A549 (cell line): ENCODE results near the gene REC114. TPM values are rescaled to one million over a fixed set of nuclear protein-coding genes. Genes with fewer than 3 reads are reported as not detected.

Experiments
- ATAC-seq, 2 experiments: fragments of 200-7000 bp in 1 of 2; fragments of >200 bp in 1 of 2; cut with Nextera tagmentation in 1 of 2; cut with Tn5 transposase in 1 of 2; 3 replicates each; pipeline versions ENCODE4 v1.8.0 to v1.9.1; 2018 to 2020; ENCODE audit warnings: mild to moderate bottlenecking in 1 of 2, moderate library complexity in 1 of 2
- CTCF ChIA-PET: fragments of 300-600 bp; sonication (Branson Sonifier 250); formaldehyde crosslinking; extraction: SDS; loops from one replicate; lab custom pipeline; 2021; ENCODE audit warnings: antibody characterized with exemption, inconsistent platforms; lab: Yijun Ruan, JAX
- POLR2A ChIA-PET: fragments of 350-600 bp; formaldehyde crosslinking; extraction: SDS; loops from one replicate; lab custom pipeline; 2021; ENCODE audit warnings: antibody characterized with exemption, inconsistent platforms; lab: Yijun Ruan, JAX
- DNase-seq, 2 experiments: peaks; one replicate each; pipeline versions ENCODE4 v3.0.0 to v3.0.0-alpha.2; 2011 to 2016; ENCODE audit warnings: low read depth in 1 of 2, low spot score in 1 of 2
- FAIRE-seq: peaks from 2 replicates; lab custom pipeline; 2011; peaks lifted over from hg19 to GRCh38; lab: Jason Lieb, UNC
- H3K27ac ChIP-seq, 2 experiments: fragments of >200 bp; sonication (Bioruptor Twin); formaldehyde crosslinking; 3 replicates each; pipeline ENCODE4 v1.5.1; 2016 to 2017
- H3K4me1 ChIP-seq: fragments of >200 bp; sonication (Bioruptor Twin); formaldehyde crosslinking; 3 replicates; pipeline ENCODE4 v1.6.1; 2016
- H3K4me2 ChIP-seq: fragments of >200 bp; sonication (Bioruptor Twin); formaldehyde crosslinking; 3 replicates; pipeline ENCODE4 v1.6.1; 2016
- H3K4me3 ChIP-seq: fragments of >200 bp; sonication (Bioruptor Twin); formaldehyde crosslinking; 3 replicates; pipeline ENCODE4 v1.5.1; 2016
- H3K9me3 ChIP-seq: fragments of >200 bp; sonication (Bioruptor Twin); formaldehyde crosslinking; 3 replicates; pipeline ENCODE4 v1.6.1; 2016
- BHLHE40 ChIP-seq: IDR thresholded peaks from 2 replicates; pipeline ENCODE4 v1.6.1; 2012; ENCODE audit warnings: low read depth, low read length, inconsistent platforms
- CBX8 ChIP-seq: fragments of 200-600 bp; sonication (generic); IDR thresholded peaks from 2 replicates; pipeline ENCODE4 v1.6.1; 2016
- CHD2 ChIP-seq: fragments of 150-350 bp; IDR thresholded peaks from 2 replicates; pipeline ENCODE4 v1.6.1; 2014; ENCODE audit warnings: low read length; ENCODE audit not compliant: partially characterized antibody
- EHMT2 ChIP-seq: fragments of 200-600 bp; sonication (generic); IDR thresholded peaks from 2 replicates; pipeline ENCODE4 v1.6.1; 2016; ENCODE audit warnings: antibody characterized with exemption, low read depth, mild to moderate bottlenecking, moderate library complexity
- EP300 ChIP-seq, 2 experiments: fragments of >200 bp; sonication (Bioruptor Twin); formaldehyde crosslinking; IDR thresholded peaks; 2 replicates in 1 of 2; 3 replicates in 1 of 2; pipeline ENCODE4 v1.6.1; 2016 to 2017
- FOSB ChIP-seq: fragments of 250-450 bp; sonication (Bioruptor Pico); IDR thresholded peaks from 2 replicates; pipeline ENCODE4 v1.5.0; 2020; ENCODE audit warnings: mild to moderate bottlenecking, moderate library complexity
- FOXS1 ChIP-seq: fragments of 250-450 bp; sonication (Bioruptor Pico); IDR thresholded peaks from 2 replicates; pipeline ENCODE4 v1.5.0; 2020; ENCODE audit warnings: mild to moderate bottlenecking, moderate library complexity
- HDAC2 ChIP-seq: fragments of 200-600 bp; sonication (generic); IDR thresholded peaks from 2 replicates; pipeline ENCODE4 v1.6.1; 2016
- HEYL ChIP-seq: fragments of 250-450 bp; sonication (Bioruptor Pico); IDR thresholded peaks from 2 replicates; pipeline ENCODE4 v1.8.0; 2021; ENCODE audit warnings: mild to moderate bottlenecking, moderate library complexity
- HOXA7 ChIP-seq: fragments of 250-450 bp; sonication (Bioruptor Pico); IDR thresholded peaks from 2 replicates; pipeline ENCODE4 v1.5.0; 2020; ENCODE audit warnings: mild to moderate bottlenecking, moderate library complexity
- HOXB5 ChIP-seq: fragments of 250-450 bp; sonication (Bioruptor Pico); IDR thresholded peaks from 2 replicates; pipeline ENCODE4 v1.5.0; 2020; ENCODE audit warnings: mild to moderate bottlenecking, moderate library complexity
- MAFK ChIP-seq: fragments of 450-650 bp; IDR thresholded peaks from 2 replicates; pipeline ENCODE4 v1.6.1; 2014; ENCODE audit not compliant: partially characterized antibody
- MAZ ChIP-seq: fragments of 150-350 bp; IDR thresholded peaks from 2 replicates; pipeline ENCODE4 v1.6.1; 2014; ENCODE audit warnings: antibody characterized with exemption, low read depth, low read length, borderline replicate concordance
- NFE2L2 ChIP-seq: fragments of 150-350 bp; conservative IDR thresholded peaks from 2 replicates; pipeline ENCODE4 v1.6.1; 2014; ENCODE audit warnings: low read length
- NPAS2 ChIP-seq: fragments of 250-450 bp; sonication (Bioruptor Pico); IDR thresholded peaks from 2 replicates; pipeline ENCODE4 v1.8.0; 2022; ENCODE audit warnings: mild to moderate bottlenecking, moderate library complexity, borderline replicate concordance
- RFX5 ChIP-seq: fragments of 450-650 bp; IDR thresholded peaks from 2 replicates; pipeline ENCODE4 v1.7.1; 2014; ENCODE audit warnings: antibody characterized with exemption, mild to moderate bottlenecking, moderate library complexity
- SMC3 ChIP-seq: fragments of >200 bp; sonication (Bioruptor Twin); formaldehyde crosslinking; IDR thresholded peaks from 3 replicates; pipeline ENCODE4 v1.6.1; 2018; ENCODE audit warnings: inconsistent platforms
- SREBF2 ChIP-seq: fragments of 450-650 bp; IDR thresholded peaks from 2 replicates; pipeline ENCODE4 v1.6.1; 2014; ENCODE audit warnings: mild to moderate bottlenecking, moderate library complexity
- ZFP36 ChIP-seq: fragments of 450-650 bp; IDR thresholded peaks from 2 replicates; pipeline ENCODE4 v1.6.1; 2014; ENCODE audit warnings: borderline replicate concordance; ENCODE audit not compliant: partially characterized antibody
- ZNF302 ChIP-seq: fragments of 250-450 bp; sonication (Bioruptor Pico); IDR thresholded peaks from 2 replicates; pipeline ENCODE4 v1.9.0; 2021; ENCODE audit warnings: inconsistent platforms, mild to moderate bottlenecking, moderate library complexity
- ZSCAN20 ChIP-seq: fragments of 250-450 bp; sonication (Bioruptor Pico); IDR thresholded peaks from 2 replicates; pipeline ENCODE4 v1.8.0; 2022; ENCODE audit warnings: mild to moderate bottlenecking, moderate library complexity
- WGBS: methylation state at CpG from one replicate; pipeline ENCODE4 v1.1.6; 2017; ENCODE audit errors: missing lambda C conversion rate; 5-methylcytosine and 5-hydroxymethylcytosine counted together
- polyA plus RNA-seq, 4 experiments: library from polyadenylated mRNA; depleted of rRNA in 3 of 4; stranded (reverse); fragments of >200 nt; fragmentation: RNase III in 1 of 4; extraction: RNeasy Plus Mini Kit Qiagen cat#74134 plus additional on column Dnase treatment in 1 of 4; gene quantifications; 2 replicates in 3 of 4; 3 replicates in 1 of 4; pipeline ENCODE4 v1.2.3, GENCODE V29; 2011 to 2017
- TF ChIP-seq, protein P1 (sequence below): fragments of 150-350 bp; IDR thresholded peaks from 2 replicates; pipeline ENCODE4 v1.6.1; 2014; ENCODE audit warnings: low read depth, mild to moderate bottlenecking, low read length
- TF ChIP-seq, protein P2 (sequence below): fragments of 450-650 bp; IDR thresholded peaks from 2 replicates; pipeline ENCODE4 v1.6.1; 2014; ENCODE audit warnings: antibody characterized with exemption
- TF ChIP-seq, protein P3 (sequence below): IDR thresholded peaks from 2 replicates; pipeline ENCODE4 v1.6.1; 2012; ENCODE audit warnings: low read depth, borderline replicate concordance
- TF ChIP-seq, protein P4 (sequence below): fragments of >200 bp; sonication (Bioruptor Twin); formaldehyde crosslinking; IDR thresholded peaks from 3 replicates; pipeline ENCODE4 v1.6.1; 2016

Gene REC114
- polyA plus RNA-seq, 2 of the 4 experiments (the other 2 are of a cell fraction) = not detected

DNA sequence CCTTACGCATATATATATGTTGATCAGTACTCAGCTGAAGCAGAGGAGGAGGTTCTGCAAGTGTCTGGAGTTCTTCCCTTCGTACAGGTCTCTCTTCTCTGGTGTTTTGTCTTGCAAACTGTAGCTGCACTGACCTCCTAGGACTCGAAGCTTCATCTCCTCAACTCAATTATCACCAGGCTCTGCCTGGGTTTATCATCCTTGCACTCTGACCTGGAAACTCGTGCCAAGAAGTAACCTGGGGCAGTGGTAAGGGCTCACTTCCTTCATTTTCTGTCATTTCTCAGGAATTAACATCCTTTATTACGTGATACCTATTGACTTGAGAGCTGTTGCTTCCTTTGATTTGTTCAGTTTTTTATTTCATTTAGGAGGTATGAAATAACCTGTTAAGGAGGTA lies 14.4 kb downstream of the REC114 start:
- H3K9me3 ChIP-seq = no peaks in the 10 kb centered on the region; the same call in 2 of the 3 replicates
- 41% methylated on average over 5 of the region's 5 CpGs for WGBS
- POLR2A ChIA-PET = no interaction called here
- H3K4me2 ChIP-seq = no peak overlapping the region
- FAIRE-seq = peak; percentile 83
- CTCF ChIA-PET = interaction anchor here (0.8 to 1.5 kb wide), 3 partner anchors 10 to 32 kb away, joined by 3 to 4 read pairs (median 3); no protein-coding TSS in a partner anchor
- ATAC-seq = no peak
- DNase-seq = no peak
- no peak overlapping the region for H3K27ac ChIP-seq
- TF ChIP-seq RFX5 = no peak
- TF ChIP-seq HDAC2 = no peak
- no peak for TF ChIP-seq ZNF302 (CRISPR knock-in tag)
- no peak for TF ChIP-seq ZFP36
- no peak for TF ChIP-seq CHD2
- no peak for TF ChIP-seq HOXB5
- no peak for TF ChIP-seq EHMT2
- TF ChIP-seq BHLHE40 = no peak
- no peak for TF ChIP-seq MAZ
- no peak for TF ChIP-seq NFE2L2
- TF ChIP-seq, protein P1, sequence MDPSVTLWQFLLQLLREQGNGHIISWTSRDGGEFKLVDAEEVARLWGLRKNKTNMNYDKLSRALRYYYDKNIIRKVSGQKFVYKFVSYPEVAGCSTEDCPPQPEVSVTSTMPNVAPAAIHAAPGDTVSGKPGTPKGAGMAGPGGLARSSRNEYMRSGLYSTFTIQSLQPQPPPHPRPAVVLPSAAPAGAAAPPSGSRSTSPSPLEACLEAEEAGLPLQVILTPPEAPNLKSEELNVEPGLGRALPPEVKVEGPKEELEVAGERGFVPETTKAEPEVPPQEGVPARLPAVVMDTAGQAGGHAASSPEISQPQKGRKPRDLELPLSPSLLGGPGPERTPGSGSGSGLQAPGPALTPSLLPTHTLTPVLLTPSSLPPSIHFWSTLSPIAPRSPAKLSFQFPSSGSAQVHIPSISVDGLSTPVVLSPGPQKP = no peak
- no peak for TF ChIP-seq HOXA7 (CRISPR knock-in tag)
- no peak for TF ChIP-seq FOSB
- TF ChIP-seq, protein P2, sequence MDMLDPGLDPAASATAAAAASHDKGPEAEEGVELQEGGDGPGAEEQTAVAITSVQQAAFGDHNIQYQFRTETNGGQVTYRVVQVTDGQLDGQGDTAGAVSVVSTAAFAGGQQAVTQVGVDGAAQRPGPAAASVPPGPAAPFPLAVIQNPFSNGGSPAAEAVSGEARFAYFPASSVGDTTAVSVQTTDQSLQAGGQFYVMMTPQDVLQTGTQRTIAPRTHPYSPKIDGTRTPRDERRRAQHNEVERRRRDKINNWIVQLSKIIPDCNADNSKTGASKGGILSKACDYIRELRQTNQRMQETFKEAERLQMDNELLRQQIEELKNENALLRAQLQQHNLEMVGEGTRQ = no peak
- no peak for TF ChIP-seq SMC3
- no peak for TF ChIP-seq FOXS1 (CRISPR knock-in tag)
- TF ChIP-seq, all 56 proteins: peak for 0
- H3K4me1 ChIP-seq = no peaks in the 10 kb centered on the region
- H3K4me3 ChIP-seq = no peak overlapping the region

DNA sequence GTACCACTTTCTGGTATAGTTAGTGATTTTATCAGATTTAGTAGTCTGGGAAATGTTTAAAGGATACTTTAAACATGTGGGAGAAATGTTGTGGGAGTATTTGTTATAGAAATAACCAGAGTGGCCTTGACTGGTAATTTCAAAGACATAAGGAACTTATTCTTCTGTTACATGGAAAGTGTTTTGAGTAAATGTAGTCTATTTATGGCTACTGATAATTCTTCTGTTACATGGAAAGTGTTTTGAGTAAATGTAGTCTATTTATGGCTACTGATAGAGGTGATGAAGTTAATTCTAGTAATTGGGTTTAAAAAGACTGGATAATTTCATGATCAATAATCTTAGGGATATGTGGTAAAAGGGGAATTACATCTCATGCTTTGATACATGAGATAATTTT lies 17.7 kb downstream of the REC114 start:
- no peak for TF ChIP-seq MAFK
- no peaks in the 10 kb centered on the region for H3K4me1 ChIP-seq
- no peak for ATAC-seq
- no peak overlapping the region for H3K27ac ChIP-seq
- DNase-seq = no peak
- ChIA-PET CTCF (no interaction called here), POLR2A (no interaction called here)
- no peaks in the 10 kb centered on the region for H3K9me3 ChIP-seq
- H3K4me3 ChIP-seq = no peak overlapping the region
- FAIRE-seq = peak; percentile 78
- no peak overlapping the region for H3K4me2 ChIP-seq

DNA sequence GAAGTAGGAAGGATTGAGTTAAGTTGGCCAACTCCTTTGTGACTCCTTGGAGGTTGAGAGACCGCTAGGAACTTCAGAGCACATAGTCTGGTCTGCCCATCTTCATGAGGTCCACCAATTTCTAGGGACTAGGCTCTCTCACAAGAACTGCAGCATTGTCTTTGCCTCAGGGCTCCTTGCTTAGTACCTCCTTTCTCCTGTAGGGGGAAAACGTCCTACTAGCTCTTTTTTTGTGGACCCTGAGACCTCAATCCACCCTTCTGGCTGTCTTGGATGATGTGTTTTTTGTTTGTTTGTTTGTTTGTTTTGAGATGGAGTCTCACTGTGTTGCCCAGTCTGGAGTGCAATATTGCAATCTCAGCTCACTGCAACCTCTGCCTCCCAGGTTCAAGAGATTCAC lies 21.6 kb downstream of the REC114 start:
- 7% methylated on average over 2 of the region's 2 CpGs for WGBS
- peak; percentile 74 for FAIRE-seq
- POLR2A ChIA-PET = no interaction called here
- Histone ChIP-seq H3K9me3 (no peaks in the 10 kb centered on the region), H3K4me3 (no peak overlapping the region), H3K4me1 (no peaks in the 10 kb centered on the region)
- DNase-seq = peak in 1 of 2 experiments; percentile 43
- peak; percentile 56 to 80; a peak in 3 of 6 replicates for ATAC-seq
- CTCF ChIA-PET = interaction anchor here (0.6 to 2.4 kb wide), 11 partner anchors 9 to 172 kb away, joined by 3 to 7 read pairs (median 3); no protein-coding TSS in a partner anchor
- TF ChIP-seq SMC3 = no peak
- TF ChIP-seq HEYL (CRISPR knock-in tag) = no peak
- TF ChIP-seq, protein P3, sequence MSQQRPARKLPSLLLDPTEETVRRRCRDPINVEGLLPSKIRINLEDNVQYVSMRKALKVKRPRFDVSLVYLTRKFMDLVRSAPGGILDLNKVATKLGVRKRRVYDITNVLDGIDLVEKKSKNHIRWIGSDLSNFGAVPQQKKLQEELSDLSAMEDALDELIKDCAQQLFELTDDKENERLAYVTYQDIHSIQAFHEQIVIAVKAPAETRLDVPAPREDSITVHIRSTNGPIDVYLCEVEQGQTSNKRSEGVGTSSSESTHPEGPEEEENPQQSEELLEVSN = no peak
- no peak for TF ChIP-seq EP300 (IDR thresholded peaks at IDR 0.05)
- TF ChIP-seq SREBF2 = no peak
- no peak for TF ChIP-seq NPAS2
- TF ChIP-seq ZSCAN20 = no peak
- TF ChIP-seq, protein P4, sequence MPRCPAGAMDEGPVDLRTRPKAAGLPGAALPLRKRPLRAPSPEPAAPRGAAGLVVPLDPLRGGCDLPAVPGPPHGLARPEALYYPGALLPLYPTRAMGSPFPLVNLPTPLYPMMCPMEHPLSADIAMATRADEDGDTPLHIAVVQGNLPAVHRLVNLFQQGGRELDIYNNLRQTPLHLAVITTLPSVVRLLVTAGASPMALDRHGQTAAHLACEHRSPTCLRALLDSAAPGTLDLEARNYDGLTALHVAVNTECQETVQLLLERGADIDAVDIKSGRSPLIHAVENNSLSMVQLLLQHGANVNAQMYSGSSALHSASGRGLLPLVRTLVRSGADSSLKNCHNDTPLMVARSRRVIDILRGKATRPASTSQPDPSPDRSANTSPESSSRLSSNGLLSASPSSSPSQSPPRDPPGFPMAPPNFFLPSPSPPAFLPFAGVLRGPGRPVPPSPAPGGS = no peak
- no peak for TF ChIP-seq CBX8
- TF ChIP-seq, protein P1 = no peak
- TF ChIP-seq MAFK = no peak
- TF ChIP-seq, all 56 proteins: peak for 0
- no peak overlapping the region for H3K4me2 ChIP-seq
- no peak overlapping the region for H3K27ac ChIP-seq
